Rectal smooth muscle tissue (tissue), 1 donor: ENCODE data around the gene SLC39A13.

ENCODE experiments used
- H3K27ac ChIP-seq: one replicate; pipeline ENCODE4 v1.7.0; 2013; ENCODE audit warnings: low read depth, low read length, inconsistent platforms
- H3K27me3 ChIP-seq: one replicate; pipeline ENCODE4 v1.7.0; 2013; ENCODE audit warnings: low read length; ENCODE audit not compliant: control insufficient read depth, insufficient read depth
- H3K36me3 ChIP-seq: one replicate; pipeline ENCODE4 v1.7.0; 2013; ENCODE audit warnings: low read length; ENCODE audit not compliant: control insufficient read depth, insufficient read depth
- H3K4me1 ChIP-seq: one replicate; pipeline ENCODE4 v1.7.0; 2013; ENCODE audit warnings: low read length; ENCODE audit not compliant: control insufficient read depth, insufficient read depth
- H3K4me3 ChIP-seq: one replicate; pipeline ENCODE4 v1.7.0; 2013; ENCODE audit warnings: low read length
- H3K9ac ChIP-seq: one replicate; pipeline ENCODE4 v1.7.0; 2013; ENCODE audit warnings: low read length

Gene SLC39A13

DNA sequence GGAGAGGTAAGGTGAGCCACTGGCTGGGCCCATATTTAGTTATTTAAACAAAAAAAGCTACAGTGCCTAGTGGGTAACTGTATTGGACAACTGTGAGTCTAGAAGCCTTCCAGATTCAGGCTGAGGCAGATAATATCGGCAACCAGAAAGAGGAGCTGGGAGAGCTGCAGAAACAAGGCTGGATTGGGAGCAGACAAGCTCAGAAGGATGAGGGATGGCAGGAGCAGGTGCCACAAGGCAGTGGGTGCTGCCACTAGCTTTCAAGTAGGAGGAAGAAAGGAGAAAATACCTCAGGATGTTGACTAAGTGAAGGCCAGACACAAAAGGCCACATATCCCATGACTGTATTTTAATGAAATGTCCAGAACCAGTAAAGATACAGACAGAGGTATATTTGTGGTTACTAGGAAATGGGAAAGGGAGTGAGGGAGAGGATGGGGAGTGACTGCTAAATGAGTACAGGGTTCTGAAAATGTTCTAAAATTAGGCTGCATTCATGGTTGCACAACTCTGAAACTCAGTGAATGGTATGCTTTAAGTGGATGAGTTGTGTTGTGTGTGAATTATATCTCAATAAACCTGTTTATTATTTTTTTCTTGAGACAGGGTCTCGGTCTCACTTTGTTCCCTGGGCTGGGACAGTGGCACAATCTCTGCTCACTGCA lies 52.3 kb downstream of the SLC39A13 start:
- Histone ChIP-seq H3K4me3 (no peak overlapping the region), H3K4me1 (no peaks in the 10 kb centered on the region), H3K36me3 (no peaks in the 10 kb centered on the region), H3K27ac (no peak overlapping the region), H3K27me3 (no peaks in the 10 kb centered on the region), H3K9ac (no peak overlapping the region)

DNA sequence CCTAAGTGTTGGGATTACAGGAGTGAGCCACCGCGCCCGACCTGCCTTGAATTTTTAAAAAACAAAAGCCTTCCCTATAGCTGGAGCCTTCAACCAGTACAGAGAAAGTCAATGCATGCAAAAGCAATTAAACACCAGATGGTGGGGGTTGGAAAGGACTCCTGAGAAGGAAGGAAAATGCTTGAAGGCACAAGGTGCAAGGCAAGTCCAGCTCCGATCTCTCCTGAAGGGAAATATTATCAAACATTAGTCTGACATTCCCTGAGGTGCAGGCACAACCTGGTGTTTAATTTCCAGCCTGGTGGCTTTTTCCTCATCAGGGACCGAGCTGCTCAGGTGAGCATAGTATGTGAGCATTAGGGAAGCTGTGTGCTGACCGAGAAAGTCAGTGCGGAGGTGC lies 53.5 kb downstream of the SLC39A13 start:
- Histone ChIP-seq H3K9ac (no peak overlapping the region), H3K4me3 (no peak overlapping the region), H3K4me1 (peaks cover 4% of the 10 kb centered on the region), H3K27me3 (no peaks in the 10 kb centered on the region), H3K27ac (no peak overlapping the region), H3K36me3 (no peaks in the 10 kb centered on the region)

DNA sequence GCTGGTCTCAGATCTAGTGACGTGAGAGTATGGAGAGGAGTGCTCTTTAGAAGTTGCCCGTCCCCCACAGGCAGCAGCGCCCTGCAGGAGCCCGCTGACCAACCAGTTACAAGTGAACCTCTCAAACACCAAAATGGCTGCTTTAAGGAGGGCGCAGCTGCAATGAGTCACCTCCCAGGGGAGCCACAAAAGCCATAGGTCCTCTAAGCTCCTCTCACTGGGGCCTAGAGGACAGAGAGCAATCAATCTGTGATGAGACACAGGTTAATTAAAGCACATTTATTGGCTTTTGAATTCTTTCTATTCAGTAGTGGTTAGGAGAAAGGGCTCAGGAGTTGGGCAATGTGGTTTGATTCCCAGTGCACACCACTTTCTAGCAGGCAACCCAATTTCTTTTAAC lies 56.1 kb downstream of the SLC39A13 start:
- no peaks in the 10 kb centered on the region for H3K36me3 ChIP-seq
- H3K27me3 ChIP-seq, result no peaks in the 10 kb centered on the region
- H3K4me3 ChIP-seq, result no peak overlapping the region
- no peak overlapping the region for H3K27ac ChIP-seq
- peaks cover 21% of the 10 kb centered on the region for H3K4me1 ChIP-seq
- H3K9ac ChIP-seq, result no peak overlapping the region
